H9 (cell line): ENCODE results near the gene GABBR2. TPM values are rescaled to one million over a fixed set of nuclear protein-coding genes. Genes with fewer than 3 reads are reported as not detected.

Experiments
- DNase-seq: peaks from one replicate; pipeline ENCODE4 v3.0.0-alpha.2; 2017
- H2AFZ ChIP-seq: one replicate; pipeline ENCODE4 v1.6.1; 2013; ENCODE audit warnings: mild to moderate bottlenecking, low read length, control low read depth, moderate library complexity
- H2AK5ac ChIP-seq: 2 replicates; pipeline ENCODE4 v1.6.1; 2013; ENCODE audit warnings: low read length, control low read depth, mixed read lengths; ENCODE audit not compliant: insufficient read length
- H2BK120ac ChIP-seq: one replicate; pipeline ENCODE4 v1.6.1; 2013; ENCODE audit warnings: low read depth, mild to moderate bottlenecking, low read length, control low read depth, inconsistent platforms; ENCODE audit not compliant: poor library complexity, severe bottlenecking
- H2BK12ac ChIP-seq: 2 replicates; pipeline ENCODE4 v1.6.1; 2013; ENCODE audit warnings: low read length, control low read depth, mixed read lengths, low read depth; ENCODE audit not compliant: insufficient read length
- H2BK15ac ChIP-seq: 2 replicates; pipeline ENCODE4 v1.6.1; 2013; ENCODE audit warnings: low read depth, low read length, control low read depth
- H2BK20ac ChIP-seq: one replicate; pipeline ENCODE4 v1.6.1; 2013; ENCODE audit warnings: low read depth, mild to moderate bottlenecking, low read length, control low read depth, inconsistent platforms; ENCODE audit not compliant: poor library complexity, severe bottlenecking
- H2BK5ac ChIP-seq: 2 replicates; pipeline ENCODE4 v1.6.1; 2013; ENCODE audit warnings: low read length, control low read depth, mixed read lengths; ENCODE audit not compliant: insufficient read length
- H3K14ac ChIP-seq: 2 replicates; pipeline ENCODE4 v1.6.1; 2013; ENCODE audit warnings: low read length, control low read depth; ENCODE audit not compliant: insufficient read depth
- H3K18ac ChIP-seq: 2 replicates; pipeline ENCODE4 v1.6.1; 2013; ENCODE audit warnings: low read depth, mild to moderate bottlenecking, mixed read lengths, low read length, control low read depth; ENCODE audit not compliant: insufficient read length
- H3K23ac ChIP-seq: 2 replicates; pipeline ENCODE4 v1.6.1; 2013; ENCODE audit warnings: low read length, control low read depth, mixed read lengths, low read depth; ENCODE audit not compliant: insufficient read length
- H3K23me2 ChIP-seq: 2 replicates; pipeline ENCODE4 v1.6.1; 2013; ENCODE audit warnings: low read depth, mild to moderate bottlenecking, mixed read lengths, low read length, control low read depth; ENCODE audit not compliant: insufficient read length, poor library complexity, severe bottlenecking
- H3K27ac ChIP-seq: 2 replicates; pipeline ENCODE4 v1.5.1; 2013; ENCODE audit warnings: low read length, control low read depth, mixed read lengths, low read depth; ENCODE audit not compliant: insufficient read length
- H3K27me3 ChIP-seq: 2 replicates; pipeline ENCODE4 v1.6.1; 2013; ENCODE audit warnings: low read length, control low read depth, inconsistent platforms; ENCODE audit not compliant: insufficient read depth
- H3K4ac ChIP-seq: 2 replicates; pipeline ENCODE4 v1.6.1; 2013; ENCODE audit warnings: low read depth, mild to moderate bottlenecking, control low read depth, inconsistent platforms, low read length, moderate library complexity
- H3K4me1 ChIP-seq: 2 replicates; pipeline ENCODE4 v1.6.1; 2013; ENCODE audit warnings: low read length, control low read depth, inconsistent platforms; ENCODE audit not compliant: insufficient read depth
- H3K4me2 ChIP-seq: 2 replicates; pipeline ENCODE4 v1.6.1; 2013; ENCODE audit warnings: low read length, control low read depth, mixed read lengths; ENCODE audit not compliant: insufficient read length, insufficient read depth
- H3K56ac ChIP-seq: 2 replicates; pipeline ENCODE4 v1.6.1; 2013; ENCODE audit warnings: low read depth, mild to moderate bottlenecking, mixed read lengths, low read length, control low read depth; ENCODE audit not compliant: insufficient read length
- H3K79me1 ChIP-seq: 2 replicates; pipeline ENCODE4 v1.6.1; 2013; ENCODE audit warnings: low read depth, mild to moderate bottlenecking, moderate library complexity, low read length, control low read depth, inconsistent platforms; ENCODE audit not compliant: insufficient read depth, poor library complexity, severe bottlenecking
- H3K79me2 ChIP-seq: 2 replicates; pipeline ENCODE4 v1.6.1; 2013; ENCODE audit warnings: low read length, control low read depth, inconsistent platforms; ENCODE audit not compliant: insufficient read depth
- H3K9ac ChIP-seq: 2 replicates; pipeline ENCODE4 v1.6.1; 2013; ENCODE audit warnings: low read length, control low read depth, mixed read lengths; ENCODE audit not compliant: insufficient read length; ENCODE audit errors: extremely low read depth
- H3K9me3 ChIP-seq: one replicate; pipeline ENCODE4 v1.6.1; 2013; ENCODE audit warnings: low read depth, low read length, inconsistent platforms; ENCODE audit not compliant: control insufficient read depth
- H3T11ph ChIP-seq: one replicate; pipeline ENCODE4 v1.6.1; 2013; ENCODE audit warnings: mild to moderate bottlenecking, low read length, control low read depth, inconsistent platforms
- H4K20me1 ChIP-seq: one replicate; pipeline ENCODE4 v1.6.1; 2013; ENCODE audit not compliant: control insufficient read depth, insufficient read length, insufficient read depth
- H4K5ac ChIP-seq: 2 replicates; pipeline ENCODE4 v1.6.1; 2013; ENCODE audit warnings: low read depth, mild to moderate bottlenecking, mixed read lengths, low read length, control low read depth; ENCODE audit not compliant: insufficient read length
- H4K8ac ChIP-seq: replicated peaks from 2 replicates; pipeline ENCODE4 v1.6.1; 2013; ENCODE audit warnings: low read length, control low read depth, mixed read lengths, low read depth; ENCODE audit not compliant: insufficient read length
- H4K91ac ChIP-seq: 2 replicates; pipeline ENCODE4 v1.6.1; 2013; ENCODE audit warnings: low read depth, mild to moderate bottlenecking, moderate library complexity, mixed read lengths, low read length, control low read depth; ENCODE audit not compliant: insufficient read length
- H3K27ac Mint-ChIP-seq, 3 experiments: 2 replicates in 2 of 3; 3 replicates in 1 of 3; pipeline ENCODE4 v1.8.0; 2020 to 2021; ENCODE audit warnings: mixed read lengths in 3 of 3, mild to moderate bottlenecking in 1 of 3, moderate library complexity in 1 of 3
- H3K27me3 Mint-ChIP-seq: 2 replicates; pipeline ENCODE4 v1.8.0; 2021; ENCODE audit warnings: low read depth, mild to moderate bottlenecking, moderate library complexity, mixed read lengths
- H3K36me3 Mint-ChIP-seq, 3 experiments: 2 replicates in 2 of 3; 3 replicates in 1 of 3; pipeline ENCODE4 v1.8.0; 2020 to 2021; ENCODE audit warnings: low read depth in 3 of 3, mixed read lengths in 3 of 3; ENCODE audit not compliant: insufficient read depth in 1 of 3
- H3K4me1 Mint-ChIP-seq, 2 experiments: 2 replicates each; pipeline ENCODE4 v1.8.0; 2020; ENCODE audit warnings: mixed read lengths in 2 of 2
- H3K4me3 Mint-ChIP-seq, 2 experiments: 2 replicates in 1 of 2; 3 replicates in 1 of 2; pipeline ENCODE4 v1.8.0; 2020 to 2021; ENCODE audit warnings: mild to moderate bottlenecking in 2 of 2, mixed read lengths in 2 of 2, moderate library complexity in 1 of 2
- H3K9me3 Mint-ChIP-seq, 2 experiments: 2 replicates in 1 of 2; 3 replicates in 1 of 2; pipeline ENCODE4 v1.8.0; 2020; ENCODE audit warnings: mild to moderate bottlenecking in 2 of 2, mixed read lengths in 2 of 2, moderate library complexity in 1 of 2
- CTCF ChIP-seq: fragments of 200-600 bp; sonication (generic); conservative IDR thresholded peaks from 3 replicates; pipeline ENCODE4 v1.8.0; 2021; ENCODE audit warnings: antibody characterized with exemption, mild to moderate bottlenecking
- WGBS: extraction: QIAGEN DNeasy Blood & Tissue Kit; methylation state at CpG from one replicate; pipeline ENCODE4 v1.1.7; 2013; ENCODE audit warnings: missing lambda C conversion rate, low lambda C conversion rate, mixed read lengths; ENCODE audit not compliant: insufficient read length; ENCODE audit errors: extremely low coverage; 5-methylcytosine and 5-hydroxymethylcytosine counted together
- total RNA-seq: library from RNA; stranded (reverse); gene quantifications from 2 replicates; pipeline ENCODE4 v1.2.1, GENCODE V29; 2021

The GABBR2 gene
- total RNA-seq, 1 experiment from 2014 or later, result 0.66 TPM

- Histone ChIP-seq H3K9ac (no peak overlapping the region), H2BK5ac (no peak overlapping the region), H3T11ph (no peak overlapping the region), H3K14ac (no peak overlapping the region), H2AK5ac (no peak overlapping the region), H2BK12ac (no peak overlapping the region), H4K5ac (no peak overlapping the region), H3K18ac (no peak overlapping the region), H4K20me1 (no peaks in the 10 kb centered on the region), H2BK15ac (no peak overlapping the region), H2BK20ac (no peak overlapping the region), H3K27me3 (no peaks in the 10 kb centered on the region), H2BK120ac (no peak overlapping the region), H4K8ac (no peak overlapping the region), H3K27ac (no peak overlapping the region), H3K4me2 (no peak overlapping the region), H3K56ac (no peak overlapping the region), H4K91ac (no peak overlapping the region), H3K23me2 (no peaks in the 10 kb centered on the region), H3K9me3 (no peaks in the 10 kb centered on the region), H3K4ac (no peak overlapping the region), H3K23ac (no peak overlapping the region), H3K79me2 (no peaks in the 10 kb centered on the region), H2AFZ (no peak overlapping the region), H3K79me1 (no peaks in the 10 kb centered on the region), H3K4me1 (peaks cover 2% of the 10 kb centered on the region; the same call in 1 of the 2 replicates)
- peaks cover 3% of the 10 kb centered on the region for H3K27me3 Mint-ChIP-seq
- H3K4me1 Mint-ChIP-seq, result peaks cover 3 to 8% of the 10 kb centered on the region in 2 experiments; a peak in 3 of 4 replicates
- no peaks in the 10 kb centered on the region for H3K9me3 Mint-ChIP-seq
- no peaks in the 10 kb centered on the region for H3K36me3 Mint-ChIP-seq
- no peak overlapping the region for H3K27ac Mint-ChIP-seq
- no peak overlapping the region for H3K4me3 Mint-ChIP-seq
- WGBS, result no CpG with 5 or more reads among the region's 2 CpGs
- TF ChIP-seq CTCF, result no peak
- no peak for DNase-seq
These were observed 93.8 kb downstream of the GABBR2 start for GRCh38 chr9:98614941-98615340.
